PFSK-1 (cell line): ENCODE results near the gene SIRT2.

Experiments used
- POLR2AphosphoS5 ChIP-seq: IDR thresholded peaks from 2 replicates; pipeline ENCODE4 v1.6.1; 2012; ENCODE audit warnings: low read depth, mild to moderate bottlenecking, control low read depth, low read length, moderate library complexity
- TAF1 ChIP-seq: IDR thresholded peaks from 2 replicates; pipeline ENCODE4 v1.6.1; 2012; ENCODE audit warnings: low read length, control low read depth, borderline replicate concordance; ENCODE audit not compliant: insufficient read depth
- TF ChIP-seq, protein P1 (sequence below), 2 experiments: IDR thresholded peaks; 2 replicates each; pipeline versions ENCODE4 v1.6.1 to v1.8.0; 2011 to 2012; ENCODE audit warnings: low read depth in 2 of 2, low read length in 2 of 2, control low read depth in 1 of 2, inconsistent platforms in 1 of 2, mild to moderate bottlenecking in 1 of 2, moderate library complexity in 1 of 2; ENCODE audit not compliant: insufficient read depth in 1 of 2

DNA sequence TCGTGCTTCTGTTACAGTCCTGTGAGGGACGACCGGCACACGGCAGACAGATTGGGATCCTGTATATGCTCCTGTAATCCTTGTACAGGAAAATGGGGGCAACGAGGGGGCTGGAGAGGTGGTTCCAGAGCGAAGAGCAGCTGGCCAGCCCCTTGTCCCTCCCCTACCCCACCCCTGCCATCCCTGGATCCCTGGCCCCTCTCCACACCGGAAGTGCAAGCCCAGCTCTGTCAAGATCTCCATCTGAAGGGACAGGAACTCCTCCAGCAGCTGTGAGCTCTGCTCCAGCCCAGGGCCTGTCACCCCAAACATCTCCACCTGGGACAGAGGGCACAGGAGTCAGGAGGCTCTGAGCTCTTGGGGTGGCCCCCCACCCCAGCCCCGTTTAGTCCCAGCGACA lies 18.1 kb upstream of the SIRT2 start:
- TF ChIP-seq, protein P1, sequence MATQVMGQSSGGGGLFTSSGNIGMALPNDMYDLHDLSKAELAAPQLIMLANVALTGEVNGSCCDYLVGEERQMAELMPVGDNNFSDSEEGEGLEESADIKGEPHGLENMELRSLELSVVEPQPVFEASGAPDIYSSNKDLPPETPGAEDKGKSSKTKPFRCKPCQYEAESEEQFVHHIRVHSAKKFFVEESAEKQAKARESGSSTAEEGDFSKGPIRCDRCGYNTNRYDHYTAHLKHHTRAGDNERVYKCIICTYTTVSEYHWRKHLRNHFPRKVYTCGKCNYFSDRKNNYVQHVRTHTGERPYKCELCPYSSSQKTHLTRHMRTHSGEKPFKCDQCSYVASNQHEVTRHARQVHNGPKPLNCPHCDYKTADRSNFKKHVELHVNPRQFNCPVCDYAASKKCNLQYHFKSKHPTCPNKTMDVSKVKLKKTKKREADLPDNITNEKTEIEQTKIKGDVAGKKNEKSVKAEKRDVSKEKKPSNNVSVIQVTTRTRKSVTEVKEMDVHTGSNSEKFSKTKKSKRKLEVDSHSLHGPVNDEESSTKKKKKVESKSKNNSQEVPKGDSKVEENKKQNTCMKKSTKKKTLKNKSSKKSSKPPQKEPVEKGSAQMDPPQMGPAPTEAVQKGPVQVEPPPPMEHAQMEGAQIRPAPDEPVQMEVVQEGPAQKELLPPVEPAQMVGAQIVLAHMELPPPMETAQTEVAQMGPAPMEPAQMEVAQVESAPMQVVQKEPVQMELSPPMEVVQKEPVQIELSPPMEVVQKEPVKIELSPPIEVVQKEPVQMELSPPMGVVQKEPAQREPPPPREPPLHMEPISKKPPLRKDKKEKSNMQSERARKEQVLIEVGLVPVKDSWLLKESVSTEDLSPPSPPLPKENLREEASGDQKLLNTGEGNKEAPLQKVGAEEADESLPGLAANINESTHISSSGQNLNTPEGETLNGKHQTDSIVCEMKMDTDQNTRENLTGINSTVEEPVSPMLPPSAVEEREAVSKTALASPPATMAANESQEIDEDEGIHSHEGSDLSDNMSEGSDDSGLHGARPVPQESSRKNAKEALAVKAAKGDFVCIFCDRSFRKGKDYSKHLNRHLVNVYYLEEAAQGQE (IDR thresholded peaks at IDR 0.05; ENCODE audit: insufficient read depth in 1 of 2, low read depth in 2 of 2, low read length in 2 of 2) = no peak
- TF ChIP-seq POLR2AphosphoS5 (no peak), TAF1 (no peak)
